Colonic mucosa (tissue), 4 donors: ENCODE measurements around the gene THSD7A. TPM values are rescaled to one million over a fixed set of nuclear protein-coding genes. Genes with fewer than 3 reads are reported as not detected.

ENCODE experiments used
- DNase-seq: peaks from one replicate; pipeline ENCODE4 v3.0.0-alpha.2; 2020
- H3K27ac ChIP-seq: fragments of 200-600 bp; one replicate; pipeline ENCODE4 v1.8.0; 2021
- H3K27me3 ChIP-seq: fragments of 200-600 bp; one replicate; pipeline ENCODE4 v1.8.0; 2021
- H3K36me3 ChIP-seq: fragments of 200-600 bp; one replicate; pipeline ENCODE4 v1.8.0; 2021
- H3K4me1 ChIP-seq: fragments of 200-600 bp; one replicate; pipeline ENCODE4 v1.8.0; 2021; ENCODE audit warnings: mild to moderate bottlenecking
- H3K4me3 ChIP-seq: fragments of 200-600 bp; one replicate; pipeline ENCODE4 v1.8.0; 2021
- H3K9ac ChIP-seq, 2 donors: one replicate each; pipeline ENCODE4 v1.7.0; 2013; ENCODE audit warnings: control low read depth in 2 of 2, low read depth in 2 of 2, low read length in 2 of 2
- H3K9me3 ChIP-seq: fragments of 200-600 bp; one replicate; pipeline ENCODE4 v1.8.0; 2021
- intact Hi-C: fragments of 100-400 bp; cut with DNase I; formaldehyde crosslinking; loops from one replicate; pipeline ENCODE4 v1.14.1; 2022
- total RNA-seq, 2 donors: library from RNA; stranded (reverse); fragmentation: NEBNext Ultra II Directional in 1 of 2; extraction: Animal tissue kit (Norgen Biotek cat#: 25700) in 1 of 2; gene quantifications; one replicate each; pipeline ENCODE4 v1.2.1, GENCODE V29; 2021
- TF ChIP-seq, protein P1 (sequence below): fragments of 200-600 bp; IDR thresholded peaks from one replicate; pipeline ENCODE4 v1.8.0; 2022; ENCODE audit warnings: antibody characterized with exemption, mild to moderate bottlenecking
- donor health status: healthy.
- donor health status: DM: no; HTN: no; CAD: no.
- donor health status: DM: no; HTN: no; CAD: no.

Gene THSD7A
- total RNA-seq, 2 donors from 2014 or later, result 2.1 to 2.3 TPM

DNA sequence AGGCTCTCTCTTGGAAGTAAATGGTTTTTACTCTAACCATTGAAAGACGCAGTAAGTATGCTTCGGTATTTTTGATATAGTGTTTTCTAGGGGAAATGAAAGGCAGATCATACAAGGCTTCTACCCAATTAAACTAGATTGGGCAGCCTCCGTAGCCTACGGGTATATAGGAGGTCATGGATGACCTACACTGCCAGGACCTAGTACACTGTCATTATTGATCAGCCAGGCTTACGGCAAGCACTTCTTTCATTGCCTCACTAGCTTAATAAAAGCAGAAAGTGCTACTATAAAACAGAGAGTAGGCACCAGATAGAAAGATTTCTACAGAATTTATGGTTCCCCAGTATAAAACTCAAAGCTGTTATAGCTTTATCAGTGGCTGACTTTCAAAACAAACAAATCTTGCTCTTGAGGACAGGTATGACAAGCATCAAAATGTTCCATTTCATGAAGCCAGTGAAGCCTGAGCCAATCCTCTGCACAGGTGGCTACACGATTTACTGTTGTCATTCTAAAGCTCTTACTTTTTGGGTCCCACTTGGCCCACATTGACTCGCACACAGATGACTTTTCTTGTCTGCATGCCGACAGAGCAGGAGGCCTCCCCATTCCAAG lies 358.1 kb downstream of the THSD7A start:
- Histone ChIP-seq H3K4me3 (no peak overlapping the region), H3K9ac (no peak overlapping the region), H3K4me1 (no peaks in the 10 kb centered on the region), H3K27ac (no peak overlapping the region), H3K27me3 (no peaks in the 10 kb centered on the region), H3K9me3 (no peaks in the 10 kb centered on the region), H3K36me3 (no peaks in the 10 kb centered on the region)
- DNase-seq, result no peak
- TF ChIP-seq, protein P1, sequence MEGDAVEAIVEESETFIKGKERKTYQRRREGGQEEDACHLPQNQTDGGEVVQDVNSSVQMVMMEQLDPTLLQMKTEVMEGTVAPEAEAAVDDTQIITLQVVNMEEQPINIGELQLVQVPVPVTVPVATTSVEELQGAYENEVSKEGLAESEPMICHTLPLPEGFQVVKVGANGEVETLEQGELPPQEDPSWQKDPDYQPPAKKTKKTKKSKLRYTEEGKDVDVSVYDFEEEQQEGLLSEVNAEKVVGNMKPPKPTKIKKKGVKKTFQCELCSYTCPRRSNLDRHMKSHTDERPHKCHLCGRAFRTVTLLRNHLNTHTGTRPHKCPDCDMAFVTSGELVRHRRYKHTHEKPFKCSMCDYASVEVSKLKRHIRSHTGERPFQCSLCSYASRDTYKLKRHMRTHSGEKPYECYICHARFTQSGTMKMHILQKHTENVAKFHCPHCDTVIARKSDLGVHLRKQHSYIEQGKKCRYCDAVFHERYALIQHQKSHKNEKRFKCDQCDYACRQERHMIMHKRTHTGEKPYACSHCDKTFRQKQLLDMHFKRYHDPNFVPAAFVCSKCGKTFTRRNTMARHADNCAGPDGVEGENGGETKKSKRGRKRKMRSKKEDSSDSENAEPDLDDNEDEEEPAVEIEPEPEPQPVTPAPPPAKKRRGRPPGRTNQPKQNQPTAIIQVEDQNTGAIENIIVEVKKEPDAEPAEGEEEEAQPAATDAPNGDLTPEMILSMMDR, result no peak
- intact Hi-C loops, result no loop called here

DNA sequence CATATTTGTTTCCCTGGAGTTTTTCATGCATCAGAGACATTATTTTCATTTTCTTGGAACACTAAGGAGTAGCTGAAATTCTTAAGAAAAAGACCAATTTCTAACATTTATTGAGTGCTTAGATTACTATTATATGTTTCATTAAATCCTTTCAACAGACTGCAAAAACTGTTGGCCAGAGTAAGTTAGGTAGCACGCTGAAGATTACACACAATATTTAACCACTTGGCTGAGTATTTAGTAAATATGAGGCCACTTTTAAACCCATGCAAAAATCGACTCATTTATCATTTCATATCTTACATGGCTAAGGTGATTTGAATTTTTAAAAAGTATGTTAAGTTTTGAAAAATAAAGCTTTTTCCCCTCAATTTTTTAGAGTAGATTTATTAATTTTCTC lies 358.8 kb downstream of the THSD7A start:
- Histone ChIP-seq H3K9me3 (no peaks in the 10 kb centered on the region), H3K27me3 (no peaks in the 10 kb centered on the region), H3K9ac (no peak overlapping the region), H3K36me3 (no peaks in the 10 kb centered on the region), H3K4me3 (no peak overlapping the region), H3K4me1 (no peaks in the 10 kb centered on the region), H3K27ac (no peak overlapping the region)
- DNase-seq, result no peak
- intact Hi-C loops, result no loop called here
- TF ChIP-seq, protein P1, result no peak

DNA sequence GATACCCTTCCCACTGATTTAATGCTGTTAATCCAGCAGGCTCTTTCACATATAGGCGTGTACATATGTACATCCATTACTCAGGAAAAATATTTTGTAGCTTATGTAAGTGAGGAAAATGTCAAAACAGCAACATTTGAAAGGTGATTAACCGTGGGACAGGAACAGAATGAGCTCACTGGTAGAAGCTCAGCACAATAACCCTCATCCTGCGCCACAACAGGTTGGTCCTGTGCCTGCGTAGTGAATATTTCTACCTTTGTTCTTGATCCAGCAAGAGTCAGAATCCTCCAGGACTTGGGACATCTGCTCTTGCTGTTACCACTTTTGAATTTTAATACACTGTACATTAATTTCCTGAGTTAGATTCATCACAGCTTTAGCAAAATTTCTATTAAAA lies 359.4 kb downstream of the THSD7A start:
- intact Hi-C loops, result no loop called here
- H3K9me3 ChIP-seq, result no peaks in the 10 kb centered on the region
- no peak for DNase-seq
- H3K9ac ChIP-seq, result no peak overlapping the region
- no peak overlapping the region for H3K4me3 ChIP-seq
- TF ChIP-seq, protein P1, result no peak
- H3K27me3 ChIP-seq, result no peaks in the 10 kb centered on the region
- H3K36me3 ChIP-seq, result no peaks in the 10 kb centered on the region
- H3K27ac ChIP-seq, result no peak overlapping the region
- H3K4me1 ChIP-seq, result no peaks in the 10 kb centered on the region

DNA sequence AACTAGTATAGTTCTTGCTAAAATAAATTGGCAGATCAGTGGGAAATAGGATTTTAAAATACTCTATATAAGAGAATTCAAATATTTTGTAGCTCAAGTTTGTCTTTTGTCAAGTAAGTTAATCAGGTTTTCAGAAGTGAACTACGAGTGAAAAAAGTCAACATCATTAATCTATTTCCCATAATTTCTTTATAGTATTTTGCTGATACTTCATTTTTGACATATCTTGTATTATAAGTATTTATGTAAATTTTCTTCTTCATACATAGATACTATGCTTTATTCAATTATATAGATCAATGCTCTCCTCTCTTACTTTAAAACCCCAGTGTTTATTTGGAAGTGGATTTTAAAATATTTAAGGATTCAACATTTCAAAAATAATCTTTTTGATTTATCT lies 360.7 kb downstream of the THSD7A start:
- intact Hi-C loops, result no loop called here
- H3K4me1 ChIP-seq, result no peaks in the 10 kb centered on the region
- TF ChIP-seq, protein P1, result no peak
- H3K4me3 ChIP-seq, result no peak overlapping the region
- no peaks in the 10 kb centered on the region for H3K36me3 ChIP-seq
- no peak overlapping the region for H3K9ac ChIP-seq
- no peaks in the 10 kb centered on the region for H3K9me3 ChIP-seq
- H3K27me3 ChIP-seq, result no peaks in the 10 kb centered on the region
- H3K27ac ChIP-seq, result no peak overlapping the region
- no peak for DNase-seq

DNA sequence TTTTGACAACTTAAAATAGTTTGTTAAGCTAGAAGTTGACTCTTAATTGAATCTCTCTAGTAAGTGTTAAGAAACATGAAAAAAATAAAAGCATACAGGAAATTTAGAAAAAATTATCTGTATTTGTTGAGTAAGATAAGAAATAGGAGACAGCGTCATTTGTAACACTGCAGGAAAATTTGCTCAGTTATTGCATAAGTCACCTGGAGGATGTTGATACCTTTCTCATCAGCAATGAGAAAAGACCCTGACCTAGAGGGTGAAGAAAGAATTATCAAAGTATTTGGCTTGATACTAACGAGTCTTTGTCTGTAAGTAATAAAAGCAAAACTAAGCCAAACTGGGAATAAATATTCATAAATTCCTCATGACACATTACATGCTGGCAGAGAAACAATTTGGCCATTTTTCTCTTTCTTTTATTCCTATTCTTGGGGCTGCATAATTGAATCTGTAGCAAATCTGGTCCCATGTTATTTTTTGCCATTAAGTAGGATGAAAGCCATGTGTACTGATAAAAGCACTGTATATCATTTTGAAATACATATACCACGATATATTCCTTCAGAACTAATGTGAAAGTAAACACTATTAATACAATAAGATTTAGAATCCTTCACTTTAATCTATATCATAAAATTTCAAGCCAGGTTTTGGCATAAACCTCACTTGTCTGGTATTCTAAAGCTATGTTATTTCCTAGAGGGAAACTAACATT lies 362.8 kb downstream of the THSD7A start:
- intact Hi-C loops, result no loop called here
- H3K4me1 ChIP-seq, result no peaks in the 10 kb centered on the region
- no peak overlapping the region for H3K9ac ChIP-seq
- H3K4me3 ChIP-seq, result no peak overlapping the region
- H3K27ac ChIP-seq, result no peak overlapping the region
- no peaks in the 10 kb centered on the region for H3K27me3 ChIP-seq
- no peak for DNase-seq
- no peaks in the 10 kb centered on the region for H3K36me3 ChIP-seq
- TF ChIP-seq, protein P1, result no peak
- H3K9me3 ChIP-seq, result no peaks in the 10 kb centered on the region
